K562 (cell line): ENCODE results near the gene SERHL2. TPM values are rescaled to one million over a fixed set of nuclear protein-coding genes. Genes with fewer than 3 reads are reported as not detected.

Experiments used
- AFF1 ChIP-seq, 2 experiments: fragments of 450-650 bp; IDR thresholded peaks; 2 replicates each; pipeline ENCODE4 v1.6.1; 2018; ENCODE audit warnings: mild to moderate bottlenecking in 2 of 2, low read depth in 1 of 2; ENCODE audit not compliant: partially characterized antibody in 2 of 2
- CEBPZ ChIP-seq: fragments of 150-350 bp; IDR thresholded peaks from 2 replicates; pipeline ENCODE4 v1.6.1; 2014; ENCODE audit warnings: low read depth, mild to moderate bottlenecking, low read length, borderline replicate concordance
- E2F1 ChIP-seq: sonication (generic); formaldehyde crosslinking; IDR thresholded peaks from 2 replicates; pipeline ENCODE4 v1.8.1; 2023; ENCODE audit warnings: mild to moderate bottlenecking, missing genetic modification reagents, moderate library complexity
- FOXP1 ChIP-seq: sonication (generic); formaldehyde crosslinking; IDR thresholded peaks from 2 replicates; pipeline ENCODE4 v1.8.0; 2022; ENCODE audit warnings: mild to moderate bottlenecking, missing genetic modification reagents
- SRF ChIP-seq, 2 experiments: fragments of 250-450, 450-650 bp in 1 of 2; sonication (Bioruptor Pico) in 1 of 2; sonication (generic) in 1 of 2; formaldehyde crosslinking; IDR thresholded peaks; 2 replicates each; pipeline versions ENCODE4 v1.5.0 to v1.5.1; 2020 to 2022; ENCODE audit warnings: mild to moderate bottlenecking in 1 of 2, missing genetic modification reagents in 1 of 2
- ZFP91 ChIP-seq: sonication (generic); formaldehyde crosslinking; IDR thresholded peaks from 2 replicates; pipeline ENCODE4 v1.8.0; 2022; ENCODE audit warnings: mild to moderate bottlenecking, missing genetic modification reagents
- polyA plus RNA-seq, 8 experiments: library from polyadenylated mRNA; depleted of rRNA in 4 of 8; stranded (reverse) in 5 of 8; unstranded in 3 of 8; fragments of >200 nt; fragmentation: Nextera tagmentation in 2 of 8; fragmentation: Illumina TruSeq in 1 of 8; extraction: Ambion mirVana in 2 of 8; extraction: Trizol in 1 of 8; gene quantifications; 2 replicates each; pipeline versions ENCODE4 v1.2.1 to v1.2.3, GENCODE V29; 2011 to 2014; ENCODE audit warnings: inconsistent platforms in 1 of 8, missing spikeins in 1 of 8
- total RNA-seq, 7 experiments: library from RNA; depleted of rRNA in 6 of 7; stranded (reverse); fragments of >200 nt in 6 of 7; fragmentation: Illumina TruSeq in 2 of 7; extraction: Trizol in 2 of 7; gene quantifications; 2 replicates each; pipeline versions ENCODE4 v1.2.1 to v1.2.3, GENCODE V29; 2011 to 2021; ENCODE audit warnings: low replicate concordance in 1 of 7

Gene SERHL2
- total and polyA plus RNA-seq, 9 of the 15 experiments (the other 6 are each of a cell fraction or from before 2014, with no cell fraction given) = 19.9 to 62.6 (median 25.2) TPM

- TF ChIP-seq AFF1 (IDR thresholded peaks at IDR 0.05; ENCODE audit: low read depth in 1 of 2, partially characterized antibody in 2 of 2) (no peak), E2F1 (CRISPR knock-in tag) (no peak), SRF (CRISPR knock-in tag; IDR thresholded peaks at IDR 0.05) (no peak), ZFP91 (CRISPR knock-in tag) (no peak), CEBPZ (no peak), FOXP1 (no peak)
Measured at GRCh38 chr22:42549331-42550060, 4.3 kb upstream of the SERHL2 start (continued).
